Keratinocyte (primary cell): ENCODE data around the gene TMEM132D.

Experiments
- CTCF ChIP-seq, 3 experiments: IDR thresholded peaks in 1 of 3; conservative IDR thresholded peaks in 1 of 3; optimal IDR thresholded peaks in 1 of 3; 2 replicates in 2 of 3; 3 replicates in 1 of 3; pipeline versions ENCODE3 to v1.5.1; 2011; ENCODE audit warnings: low read length in 3 of 3, mild to moderate bottlenecking in 3 of 3, moderate library complexity in 2 of 3, control low read depth in 1 of 3, inconsistent platforms in 1 of 3; ENCODE audit not compliant: insufficient read depth in 2 of 3; ENCODE audit errors: extremely low read depth in 1 of 3
- EZH2 ChIP-seq: IDR thresholded peaks from one replicate; pipeline ENCODE4 v1.6.1; 2012; ENCODE audit warnings: inconsistent platforms, mild to moderate bottlenecking, low read length, moderate library complexity

DNA sequence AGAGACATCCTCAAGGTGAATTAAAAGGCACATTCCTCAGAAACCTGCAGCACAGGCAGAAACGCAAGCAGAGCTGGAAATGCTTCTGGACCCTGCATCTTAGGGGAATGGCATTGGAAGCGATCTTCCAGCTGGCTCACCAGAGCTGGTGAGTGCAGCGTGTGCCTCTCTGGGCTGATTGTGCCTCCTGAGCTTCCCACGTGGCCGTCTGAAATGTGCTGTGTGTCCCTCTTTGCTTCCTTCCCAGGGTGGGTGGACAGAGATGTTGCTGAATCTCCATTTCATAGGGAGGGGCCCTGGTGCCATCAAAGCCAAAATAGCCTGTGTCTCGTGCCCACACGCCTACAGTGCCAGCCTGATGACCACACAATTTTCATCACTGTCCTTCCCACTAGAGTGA lies 34.3 kb upstream of the TMEM132D start:
- TF ChIP-seq CTCF (optimal IDR thresholded peaks at IDR 0.05 in 1 of 3, IDR thresholded peaks at IDR 0.05 in 1 of 3, conservative IDR thresholded peaks at IDR 0.05 in 1 of 3; ENCODE audit: extremely low read depth in 1 of 3, insufficient read depth in 2 of 3, low read length in 3 of 3) (no peak), EZH2 (no peak)
